Immature natural killer cell (primary cell): ENCODE results near the gene BEAN1. TPM values are rescaled to one million over a fixed set of nuclear protein-coding genes. Genes with fewer than 3 reads are reported as not detected.
A peak's percentile ranks its signal among the peaks of the same experiment; 100 is the strongest.
"Not testable (repeated sequence)": the region's sequence is repeated elsewhere in the genome, so short reads cannot be mapped to it uniquely, and the experiment has no call there.

ENCODE experiments used
- DNase-seq, 3 donors: peaks; one replicate each; pipeline ENCODE4 v3.0.0; 2022; ENCODE audit warnings: mixed read lengths in 1 of 3
- H3K27ac Mint-ChIP-seq, 6 donors: one replicate each; pipeline ENCODE4 v1.8.0; 2020; ENCODE audit warnings: mixed read lengths in 6 of 6, mild to moderate bottlenecking in 5 of 6, inconsistent platforms in 4 of 6, moderate library complexity in 3 of 6
- H3K27me3 Mint-ChIP-seq, 3 donors: one replicate each; pipeline ENCODE4 v1.8.0; 2020 to 2021; ENCODE audit warnings: low read depth in 3 of 3, mild to moderate bottlenecking in 3 of 3, mixed read lengths in 3 of 3, moderate library complexity in 3 of 3, inconsistent platforms in 1 of 3
- H3K36me3 Mint-ChIP-seq, 3 donors: one replicate each; pipeline ENCODE4 v1.8.0; 2020; ENCODE audit warnings: mixed read lengths in 3 of 3, inconsistent platforms in 2 of 3, mild to moderate bottlenecking in 2 of 3
- H3K4me1 Mint-ChIP-seq, 2 donors: one replicate each; pipeline ENCODE4 v1.8.0; 2020; ENCODE audit warnings: inconsistent platforms in 2 of 2, mild to moderate bottlenecking in 2 of 2, mixed read lengths in 2 of 2, moderate library complexity in 1 of 2
- H3K4me3 Mint-ChIP-seq, 5 donors: one replicate each; pipeline ENCODE4 v1.8.0; 2020; ENCODE audit warnings: mild to moderate bottlenecking in 5 of 5, mixed read lengths in 5 of 5, inconsistent platforms in 3 of 5, moderate library complexity in 3 of 5
- H3K9me3 Mint-ChIP-seq, 6 donors: one replicate each; pipeline ENCODE4 v1.8.0; 2020; ENCODE audit warnings: mild to moderate bottlenecking in 6 of 6, mixed read lengths in 6 of 6, inconsistent platforms in 4 of 6, moderate library complexity in 3 of 6
- polyA plus RNA-seq, 3 donors: library from polyadenylated mRNA; unstranded; fragments of 300-500 nt; fragmentation: Illumina TruSeq; gene quantifications; one replicate each; pipeline ENCODE4 v1.2.3, GENCODE V29; 2021

The BEAN1 gene
- polyA plus RNA-seq, 3 donors from 2014 or later = 0.32 TPM; not detected in 2

- no peak for DNase-seq
- H3K9me3 Mint-ChIP-seq = no peaks in the 10 kb centered on the region
- H3K4me3 Mint-ChIP-seq = no peak overlapping the region
- H3K27me3 Mint-ChIP-seq = peaks cover 3 to 10% (median 5%) of the 10 kb centered on the region in 3 donors
- H3K36me3 Mint-ChIP-seq = peaks cover 0 to 3% (median 0%) of the 10 kb centered on the region in 3 donors
- no peak overlapping the region for H3K27ac Mint-ChIP-seq
- no peaks in the 10 kb centered on the region for H3K4me1 Mint-ChIP-seq
These were observed 19.6 kb downstream of the BEAN1 start for GRCh38 chr16:66446737-66447136.

DNA sequence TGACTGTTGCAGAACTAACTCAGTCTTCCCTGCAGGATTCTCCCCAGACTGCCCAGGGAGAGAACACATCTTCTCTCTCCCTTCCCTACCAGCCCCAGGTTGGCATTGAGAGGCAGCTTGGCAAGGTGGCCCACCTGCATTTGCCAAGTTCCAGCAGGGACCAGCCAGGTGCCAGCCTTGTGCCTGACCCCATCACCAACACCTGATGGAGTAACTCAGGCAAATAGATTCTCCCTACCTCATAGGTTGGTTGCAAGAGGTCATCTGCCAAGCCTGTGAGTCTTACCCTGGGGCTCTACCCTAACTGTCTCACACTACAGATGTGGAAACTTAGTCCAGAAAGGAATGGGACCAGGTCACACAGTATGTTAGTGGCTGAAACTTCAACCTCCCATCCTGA lies 20.4 kb downstream of the BEAN1 start:
- Mint-ChIP-seq H3K36me3 (peaks cover 0 to 3% (median 0%) of the 10 kb centered on the region in 3 donors), H3K4me1 (no peaks in the 10 kb centered on the region)

DNA sequence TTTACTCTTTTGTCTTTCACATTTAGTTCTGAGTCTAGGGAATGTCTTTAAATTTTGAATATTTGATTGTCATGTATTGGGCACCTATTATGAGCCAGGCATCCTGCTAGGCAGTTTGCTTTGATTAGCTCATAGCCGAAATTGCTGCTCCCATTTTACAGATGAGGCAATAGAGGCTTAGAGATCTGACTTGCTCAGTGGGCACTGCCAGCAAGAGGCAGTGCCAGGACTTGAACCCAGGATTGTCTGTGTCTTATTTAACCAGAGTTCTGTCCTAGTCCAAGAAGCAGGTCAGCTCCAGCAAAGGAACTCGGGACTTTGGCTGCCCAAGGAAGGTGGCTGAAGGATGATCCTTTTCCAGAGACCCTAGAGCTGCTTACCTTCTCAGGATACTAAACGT lies 24.5 kb downstream of the BEAN1 start:
- Mint-ChIP-seq H3K9me3 (no peaks in the 10 kb centered on the region), H3K27me3 (no peaks in the 10 kb centered on the region), H3K4me1 (no peaks in the 10 kb centered on the region), H3K27ac (no peak overlapping the region), H3K4me3 (no peak overlapping the region), H3K36me3 (no peaks in the 10 kb centered on the region)
- no peak for DNase-seq

More for the DNA sequence above, 20.4 kb downstream of the BEAN1 start:
- no peak overlapping the region for H3K27ac Mint-ChIP-seq
- H3K9me3 Mint-ChIP-seq = no peaks in the 10 kb centered on the region
- peaks cover 3 to 10% (median 5%) of the 10 kb centered on the region in 3 donors for H3K27me3 Mint-ChIP-seq
- H3K4me3 Mint-ChIP-seq = no peak overlapping the region
- DNase-seq = no peak

DNA sequence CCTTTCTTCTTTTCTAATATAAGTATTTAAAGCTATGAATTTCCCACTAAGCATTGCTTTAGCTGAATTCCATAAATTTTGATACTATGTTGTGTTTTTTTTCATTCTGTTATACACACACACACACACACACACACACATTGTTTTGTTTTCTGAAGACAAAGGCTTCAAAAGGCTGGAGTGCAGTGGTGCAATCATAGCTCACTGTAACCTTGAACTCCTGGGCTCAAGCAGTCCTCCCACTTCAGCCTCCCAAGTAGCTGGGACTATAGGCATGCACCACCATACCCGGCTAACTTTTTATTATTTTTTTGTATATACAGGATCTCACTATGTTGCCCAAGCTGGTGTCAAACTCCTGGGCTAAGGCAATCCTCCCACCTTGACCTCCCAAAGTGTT lies 26.1 kb downstream of the BEAN1 start:
- not testable (repeated sequence) for DNase-seq, H3K36me3 Mint-ChIP-seq, H3K27me3 Mint-ChIP-seq, H3K4me1 Mint-ChIP-seq, H3K4me3 Mint-ChIP-seq, H3K9me3 Mint-ChIP-seq, H3K27ac Mint-ChIP-seq

GRCh38 chr16:66454751-66455150 lies 27.7 kb downstream of the BEAN1 start:
- no peaks in the 10 kb centered on the region for H3K9me3 Mint-ChIP-seq
- no peak overlapping the region for H3K4me3 Mint-ChIP-seq
- no peaks in the 10 kb centered on the region for H3K4me1 Mint-ChIP-seq
- DNase-seq = no peak
- H3K27ac Mint-ChIP-seq = no peak overlapping the region
- H3K36me3 Mint-ChIP-seq = no peaks in the 10 kb centered on the region
- peaks cover 2 to 5% (median 4%) of the 10 kb centered on the region in 3 donors for H3K27me3 Mint-ChIP-seq

GRCh38 chr16:66455970-66456369 lies 28.9 kb downstream of the BEAN1 start:
- Mint-ChIP-seq H3K27me3 (peaks cover 2 to 14% (median 4%) of the 10 kb centered on the region in 3 donors), H3K27ac (no peak overlapping the region), H3K36me3 (no peaks in the 10 kb centered on the region), H3K4me1 (no peaks in the 10 kb centered on the region), H3K4me3 (no peak overlapping the region), H3K9me3 (no peaks in the 10 kb centered on the region)
- no peak for DNase-seq

- Mint-ChIP-seq H3K27ac (no peak overlapping the region), H3K4me1 (no peaks in the 10 kb centered on the region), H3K9me3 (peaks cover 0 to 1% (median 0%) of the 10 kb centered on the region in 6 donors), H3K4me3 (no peak overlapping the region), H3K27me3 (peaks cover 4 to 24% (median 6%) of the 10 kb centered on the region in 3 donors), H3K36me3 (no peaks in the 10 kb centered on the region)
- no peak for DNase-seq
These were observed 30.8 kb downstream of the BEAN1 start for GRCh38 chr16:66457888-66458287.

DNA sequence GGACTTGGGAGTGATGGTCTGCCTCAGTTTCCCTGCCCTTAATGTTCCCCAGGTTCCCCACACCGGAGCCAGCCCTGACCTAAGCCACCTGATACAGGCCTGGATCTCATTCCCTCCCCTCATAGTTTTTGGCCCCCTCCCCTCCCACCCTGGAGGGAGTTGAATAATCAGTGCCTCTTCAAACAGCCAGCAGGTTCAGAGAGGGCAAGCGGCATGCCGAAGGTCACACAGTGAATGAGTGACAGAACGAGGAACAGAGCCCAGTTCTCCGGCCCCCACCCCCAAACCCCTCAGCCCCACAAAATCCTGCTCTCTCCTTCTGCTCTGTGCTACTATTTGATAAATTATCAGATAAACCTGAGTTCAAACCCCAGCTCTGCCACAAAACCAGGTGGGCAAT lies 31.2 kb downstream of the BEAN1 start:
- DNase-seq = no peak
- Mint-ChIP-seq H3K36me3 (no peaks in the 10 kb centered on the region), H3K4me3 (no peak overlapping the region), H3K4me1 (no peaks in the 10 kb centered on the region), H3K27me3 (peaks cover 4 to 24% (median 6%) of the 10 kb centered on the region in 3 donors), H3K9me3 (peaks cover 0 to 1% (median 0%) of the 10 kb centered on the region in 6 donors), H3K27ac (no peak overlapping the region)

- H3K27me3 Mint-ChIP-seq = peaks cover 4 to 24% (median 6%) of the 10 kb centered on the region in 3 donors
- no peak overlapping the region for H3K27ac Mint-ChIP-seq
- no peak overlapping the region for H3K4me3 Mint-ChIP-seq
- H3K4me1 Mint-ChIP-seq = no peaks in the 10 kb centered on the region
- H3K9me3 Mint-ChIP-seq = peaks cover 0 to 1% (median 0%) of the 10 kb centered on the region in 6 donors
- DNase-seq = no peak
- no peaks in the 10 kb centered on the region for H3K36me3 Mint-ChIP-seq
These were observed 31.8 kb downstream of the BEAN1 start for GRCh38 chr16:66458853-66459252.

DNA sequence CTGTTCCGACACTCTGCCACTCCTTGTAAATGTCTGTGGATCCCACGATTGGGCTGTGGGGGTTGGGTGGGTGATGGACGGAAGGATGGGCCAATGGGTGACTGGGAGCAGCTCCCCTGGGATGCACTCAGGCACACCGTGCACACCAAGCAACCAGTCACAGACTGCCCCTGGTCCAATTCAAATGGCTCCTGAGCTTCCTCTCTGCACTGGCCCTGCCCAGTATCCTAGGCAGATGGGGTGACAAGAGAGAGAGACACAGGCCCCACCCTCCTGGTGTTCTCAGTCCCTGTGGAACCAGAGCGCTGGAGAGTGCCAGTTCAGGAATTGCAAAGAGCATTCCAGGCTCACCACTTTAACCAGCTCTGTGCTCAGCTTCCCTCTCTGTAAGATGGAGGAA lies 32.8 kb downstream of the BEAN1 start:
- H3K9me3 Mint-ChIP-seq = peaks cover 0 to 2% (median 0%) of the 10 kb centered on the region in 6 donors
- no peak overlapping the region for H3K27ac Mint-ChIP-seq
- H3K27me3 Mint-ChIP-seq = peaks cover 4 to 30% (median 6%) of the 10 kb centered on the region in 3 donors
- no peaks in the 10 kb centered on the region for H3K4me1 Mint-ChIP-seq
- H3K36me3 Mint-ChIP-seq = no peaks in the 10 kb centered on the region
- H3K4me3 Mint-ChIP-seq = no peak overlapping the region
- no peak for DNase-seq

GRCh38 chr16:66460703-66461102 lies 33.6 kb downstream of the BEAN1 start:
- peaks cover 4 to 33% (median 6%) of the 10 kb centered on the region in 3 donors for H3K27me3 Mint-ChIP-seq
- no peak overlapping the region for H3K4me3 Mint-ChIP-seq
- H3K36me3 Mint-ChIP-seq = no peaks in the 10 kb centered on the region
- H3K9me3 Mint-ChIP-seq = peaks cover 0 to 2% (median 0%) of the 10 kb centered on the region in 6 donors
- no peak for DNase-seq
- no peaks in the 10 kb centered on the region for H3K4me1 Mint-ChIP-seq
- H3K27ac Mint-ChIP-seq = no peak overlapping the region

DNA sequence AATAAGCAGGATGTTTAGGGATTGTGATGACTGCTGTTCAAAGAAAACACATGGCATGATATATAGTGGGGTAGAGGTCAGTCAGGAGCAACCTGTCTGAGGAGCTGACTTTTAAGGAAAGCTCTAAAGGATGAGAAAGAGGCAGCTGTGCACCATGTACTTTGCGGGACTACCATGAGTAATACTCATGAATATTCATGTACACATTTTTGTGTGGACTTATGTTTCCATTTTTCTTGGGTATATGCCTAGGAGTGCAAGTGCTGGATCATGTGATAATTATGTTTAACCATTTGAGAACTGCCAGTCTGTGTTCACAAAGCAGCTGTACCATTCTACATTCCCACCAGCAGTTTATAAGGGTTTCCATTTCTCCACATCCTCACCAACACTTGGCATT lies 35.8 kb downstream of the BEAN1 start:
- Mint-ChIP-seq H3K27ac (peak overlapping the region in 1 of 6 donors; percentile 4), H3K27me3 (peaks cover 4 to 36% (median 5%) of the 10 kb centered on the region in 3 donors), H3K4me3 (no peak overlapping the region), H3K4me1 (no peaks in the 10 kb centered on the region), H3K9me3 (peaks cover 0 to 2% (median 0%) of the 10 kb centered on the region in 6 donors), H3K36me3 (peaks cover 0 to 4% (median 3%) of the 10 kb centered on the region in 3 donors)
- DNase-seq = no peak

- not testable (repeated sequence) for H3K4me3 Mint-ChIP-seq, H3K9me3 Mint-ChIP-seq, H3K36me3 Mint-ChIP-seq, H3K27ac Mint-ChIP-seq, DNase-seq, H3K4me1 Mint-ChIP-seq
- peaks cover 1 to 22% (median 4%) of the 10 kb centered on the region in 3 donors for H3K27me3 Mint-ChIP-seq
These were observed 38.9 kb downstream of the BEAN1 start for GRCh38 chr16:66465946-66466345.

DNA sequence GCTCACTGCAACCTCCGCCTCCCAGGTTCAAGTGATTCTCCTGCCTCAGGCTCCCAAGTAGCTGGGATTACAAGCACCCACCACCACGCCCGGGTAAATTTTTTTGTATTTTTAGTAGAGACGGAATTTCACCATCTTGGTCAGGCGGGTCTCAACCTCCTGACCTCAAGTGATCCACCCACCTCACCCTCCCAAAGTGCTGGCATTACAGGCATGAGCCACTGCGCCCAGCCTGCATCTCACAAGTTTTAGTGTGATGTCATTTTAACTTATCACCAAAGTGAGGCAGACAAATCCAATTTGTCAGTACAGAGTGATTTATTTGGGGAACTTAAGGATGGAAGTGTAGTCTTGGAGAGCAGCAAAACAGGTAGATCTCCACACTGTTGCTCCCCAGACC lies 39.5 kb downstream of the BEAN1 start:
- not testable (repeated sequence) for H3K4me1 Mint-ChIP-seq, H3K9me3 Mint-ChIP-seq, H3K36me3 Mint-ChIP-seq, H3K27ac Mint-ChIP-seq, H3K4me3 Mint-ChIP-seq, DNase-seq
- H3K27me3 Mint-ChIP-seq = peaks cover 1 to 16% (median 2%) of the 10 kb centered on the region in 3 donors

DNA sequence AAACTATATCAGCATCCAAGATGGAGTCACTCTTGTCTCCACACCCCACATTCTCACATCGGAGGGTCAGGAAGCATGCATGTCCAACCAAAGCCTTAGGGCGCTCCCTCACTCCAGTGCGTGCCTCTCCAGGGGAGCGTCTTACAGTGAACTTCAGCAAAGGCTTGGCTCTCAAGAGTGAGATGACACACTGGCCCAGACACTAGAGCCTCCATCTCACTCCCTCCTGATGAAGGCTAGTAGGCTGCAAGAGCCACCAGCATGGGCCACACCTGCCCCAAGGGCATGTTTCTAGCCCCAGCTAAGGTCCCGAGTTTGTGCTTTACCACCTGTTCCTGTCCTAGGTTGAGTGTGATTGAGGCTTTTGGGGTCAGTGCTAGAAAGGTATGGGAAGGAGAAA lies 40.5 kb downstream of the BEAN1 start:
- Mint-ChIP-seq H3K36me3 (peaks cover 0 to 8% (median 4%) of the 10 kb centered on the region in 3 donors), H3K4me1 (no peaks in the 10 kb centered on the region), H3K27ac (no peak overlapping the region), H3K9me3 (peaks cover 0 to 2% (median 0%) of the 10 kb centered on the region in 6 donors), H3K27me3 (peaks cover 1 to 14% (median 1%) of the 10 kb centered on the region in 3 donors), H3K4me3 (no peak overlapping the region)
- no peak for DNase-seq
